ENCODE results near the gene BAK1. TPM values are rescaled to one million over a fixed set of nuclear protein-coding genes. Genes with fewer than 3 reads are reported as not detected.

Gene BAK1
- total RNA-seq, 1 donor from 2014 or later = 27.3 TPM

DNA sequence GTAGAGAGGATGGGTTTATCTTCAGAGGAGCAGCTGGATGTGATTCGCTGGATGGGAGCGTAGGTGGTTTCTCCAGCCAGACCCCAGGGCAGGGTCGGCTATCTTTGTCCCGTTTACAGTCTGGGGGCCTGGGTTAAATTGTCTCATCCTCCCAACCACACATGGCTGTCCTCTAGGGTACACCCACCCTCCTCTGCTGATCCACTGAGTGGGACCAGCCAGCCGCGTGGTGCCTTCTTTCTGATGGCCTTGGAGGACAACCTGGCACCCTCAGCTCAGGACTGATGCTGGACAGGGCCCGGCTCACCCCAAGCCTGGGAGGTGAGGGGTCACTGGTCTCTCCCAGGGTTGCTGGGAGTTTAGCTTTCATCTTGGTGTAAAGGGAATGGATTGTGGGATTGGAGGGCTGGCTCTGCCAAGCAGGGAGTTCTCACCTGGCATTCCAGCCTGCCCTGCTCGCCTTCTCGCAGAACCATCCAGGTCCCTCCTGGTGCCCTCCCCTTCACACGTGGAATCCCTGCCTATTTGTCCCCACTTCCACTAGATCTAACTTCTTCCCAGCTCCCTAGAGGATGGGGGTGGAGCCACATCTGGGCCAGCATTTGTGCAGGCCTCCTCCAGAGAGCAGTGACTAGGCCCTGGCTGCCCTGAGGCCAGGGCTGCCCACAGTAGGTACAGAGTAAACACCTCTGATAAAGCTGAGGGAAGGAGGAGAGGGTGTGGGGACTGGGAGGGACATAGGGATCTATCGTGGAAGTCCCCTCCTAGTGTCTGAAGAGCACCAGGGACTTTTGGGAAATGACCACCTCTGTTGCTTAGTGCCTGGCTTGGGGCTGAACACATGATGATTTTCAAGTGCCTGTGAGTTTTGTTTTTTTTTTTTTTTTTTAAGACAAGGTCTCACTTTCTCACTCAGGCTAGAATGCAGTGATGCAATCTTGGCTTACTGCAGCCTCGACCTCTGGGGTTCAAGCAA is 42.7 kb upstream of the BAK1 start:
- Mint-ChIP-seq H3K4me3 (peak overlapping the region; percentile 86), H3K9me3 (no peaks in the 10 kb centered on the region), H3K27me3 (peaks cover 46% of the 10 kb centered on the region), H3K27ac (peak overlapping the region; percentile 87), H3K36me3 (no peaks in the 10 kb centered on the region), H3K4me1 (ENCODE audit: unreplicated experiment) (peaks cover 36% of the 10 kb centered on the region)
- TF ChIP-seq, protein P1, sequence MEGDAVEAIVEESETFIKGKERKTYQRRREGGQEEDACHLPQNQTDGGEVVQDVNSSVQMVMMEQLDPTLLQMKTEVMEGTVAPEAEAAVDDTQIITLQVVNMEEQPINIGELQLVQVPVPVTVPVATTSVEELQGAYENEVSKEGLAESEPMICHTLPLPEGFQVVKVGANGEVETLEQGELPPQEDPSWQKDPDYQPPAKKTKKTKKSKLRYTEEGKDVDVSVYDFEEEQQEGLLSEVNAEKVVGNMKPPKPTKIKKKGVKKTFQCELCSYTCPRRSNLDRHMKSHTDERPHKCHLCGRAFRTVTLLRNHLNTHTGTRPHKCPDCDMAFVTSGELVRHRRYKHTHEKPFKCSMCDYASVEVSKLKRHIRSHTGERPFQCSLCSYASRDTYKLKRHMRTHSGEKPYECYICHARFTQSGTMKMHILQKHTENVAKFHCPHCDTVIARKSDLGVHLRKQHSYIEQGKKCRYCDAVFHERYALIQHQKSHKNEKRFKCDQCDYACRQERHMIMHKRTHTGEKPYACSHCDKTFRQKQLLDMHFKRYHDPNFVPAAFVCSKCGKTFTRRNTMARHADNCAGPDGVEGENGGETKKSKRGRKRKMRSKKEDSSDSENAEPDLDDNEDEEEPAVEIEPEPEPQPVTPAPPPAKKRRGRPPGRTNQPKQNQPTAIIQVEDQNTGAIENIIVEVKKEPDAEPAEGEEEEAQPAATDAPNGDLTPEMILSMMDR (conservative IDR thresholded peaks at IDR 0.05) = no peak
- no peak for DNase-seq (ENCODE audit: extremely low spot score, unreplicated experiment)

DNA sequence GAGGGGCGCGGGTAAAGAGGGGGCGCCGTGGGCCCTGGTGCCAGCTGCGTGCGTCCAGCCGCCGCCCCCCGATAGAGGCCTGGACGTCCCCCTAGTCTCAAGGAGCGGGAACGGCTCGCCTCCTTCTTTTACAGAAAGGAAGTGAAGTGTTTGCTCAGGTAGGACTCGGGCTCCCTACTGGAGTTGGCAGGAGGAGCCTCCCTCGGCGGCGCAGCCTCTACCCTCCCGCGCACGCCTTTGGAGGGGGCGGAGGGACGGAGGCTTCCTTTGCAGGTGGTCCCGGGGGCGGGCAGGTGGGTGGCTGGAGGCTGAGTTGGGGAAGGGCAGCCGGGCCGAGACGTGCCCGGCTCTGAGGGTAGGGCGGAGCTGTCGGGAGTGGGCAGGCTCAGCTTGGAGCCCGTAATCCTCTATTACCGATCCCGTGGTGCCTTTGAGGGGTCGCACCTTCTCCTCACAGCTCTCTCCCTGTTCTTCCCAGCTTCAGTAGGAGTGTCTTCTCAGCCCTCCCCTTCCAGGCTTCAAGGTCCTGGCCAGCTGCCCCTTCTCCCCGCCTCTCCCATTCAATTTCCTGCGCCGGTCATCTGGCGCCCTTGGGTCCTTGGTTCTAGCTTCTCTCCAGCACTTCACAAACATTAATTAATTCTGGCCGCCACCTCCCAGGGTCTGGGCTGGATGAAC is 41.8 kb upstream of the BAK1 start:
- Mint-ChIP-seq H3K4me1 (ENCODE audit: unreplicated experiment) (peaks cover 30% of the 10 kb centered on the region), H3K27ac (peak overlapping the region; percentile 87)
- TF ChIP-seq, protein P1 (conservative IDR thresholded peaks at IDR 0.05) = no peak

DNA sequence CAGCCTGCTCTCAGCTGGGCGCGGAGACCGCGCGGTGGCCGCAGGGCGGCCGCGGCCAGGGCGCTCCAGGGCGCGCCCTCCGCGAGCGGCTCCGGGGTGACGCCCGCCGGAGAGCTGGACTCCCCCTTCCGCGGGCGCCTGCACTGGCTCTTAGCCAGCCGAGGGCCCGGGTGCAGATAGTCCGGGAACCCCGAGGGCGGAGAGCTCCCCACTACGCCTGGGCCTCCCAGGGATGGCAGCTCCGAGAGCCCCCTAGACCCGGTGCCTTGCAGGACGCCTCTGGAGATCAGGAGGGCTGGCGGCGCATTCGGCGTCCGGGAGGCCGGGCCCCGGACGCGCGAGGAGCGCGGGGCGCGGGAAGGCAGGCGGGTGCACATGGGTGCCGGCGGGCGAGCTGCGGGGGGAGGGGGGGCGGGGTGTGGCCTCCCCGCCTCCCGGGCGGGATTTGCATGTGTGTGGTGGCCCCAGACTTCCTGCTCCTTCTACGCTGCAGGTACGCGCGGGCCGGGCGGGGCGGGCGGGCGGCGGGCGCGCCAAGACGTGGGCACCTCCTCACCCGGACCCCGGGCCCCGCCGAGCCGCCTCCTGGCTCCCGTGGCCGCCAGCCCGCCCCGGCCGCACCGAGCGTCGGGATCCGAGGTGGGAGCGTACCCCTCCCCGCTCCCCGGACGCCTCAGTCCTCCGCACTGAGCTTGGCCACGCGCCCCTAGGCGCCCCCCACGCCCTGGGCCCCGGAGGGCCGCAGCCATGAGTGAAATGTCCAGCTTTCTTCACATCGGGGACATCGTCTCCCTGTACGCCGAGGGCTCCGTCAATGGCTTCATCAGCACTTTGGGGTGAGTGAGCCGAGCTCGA is 41.0 kb upstream of the BAK1 start, which contains the start of gene ITPR3:
ITPR3 (plus strand) TSS at position 467 of the 855 bp plus-strand sequence; CDS start at position 748, 281 bp downstream.
- Mint-ChIP-seq H3K9me3 (no peaks in the 10 kb centered on the region), H3K4me1 (ENCODE audit: unreplicated experiment) (peaks cover 30% of the 10 kb centered on the region), H3K27me3 (peaks cover 46% of the 10 kb centered on the region), H3K27ac (peak within 1 kb of the TSS; percentile 89), H3K36me3 (no peaks in the 10 kb centered on the region), H3K4me3 (peak within 1 kb of the TSS; percentile 93)
- no peak for DNase-seq (ENCODE audit: extremely low spot score, unreplicated experiment)
- TF ChIP-seq, protein P1 (conservative IDR thresholded peaks at IDR 0.05) = no peak

More for the DNA sequence above, 41.8 kb upstream of the BAK1 start:
- peak overlapping the region; percentile 86 for H3K4me3 Mint-ChIP-seq
- H3K27me3 Mint-ChIP-seq = peaks cover 46% of the 10 kb centered on the region
- DNase-seq (ENCODE audit: extremely low spot score, unreplicated experiment) = no peak
- H3K36me3 Mint-ChIP-seq = no peaks in the 10 kb centered on the region
- no peaks in the 10 kb centered on the region for H3K9me3 Mint-ChIP-seq

DNA sequence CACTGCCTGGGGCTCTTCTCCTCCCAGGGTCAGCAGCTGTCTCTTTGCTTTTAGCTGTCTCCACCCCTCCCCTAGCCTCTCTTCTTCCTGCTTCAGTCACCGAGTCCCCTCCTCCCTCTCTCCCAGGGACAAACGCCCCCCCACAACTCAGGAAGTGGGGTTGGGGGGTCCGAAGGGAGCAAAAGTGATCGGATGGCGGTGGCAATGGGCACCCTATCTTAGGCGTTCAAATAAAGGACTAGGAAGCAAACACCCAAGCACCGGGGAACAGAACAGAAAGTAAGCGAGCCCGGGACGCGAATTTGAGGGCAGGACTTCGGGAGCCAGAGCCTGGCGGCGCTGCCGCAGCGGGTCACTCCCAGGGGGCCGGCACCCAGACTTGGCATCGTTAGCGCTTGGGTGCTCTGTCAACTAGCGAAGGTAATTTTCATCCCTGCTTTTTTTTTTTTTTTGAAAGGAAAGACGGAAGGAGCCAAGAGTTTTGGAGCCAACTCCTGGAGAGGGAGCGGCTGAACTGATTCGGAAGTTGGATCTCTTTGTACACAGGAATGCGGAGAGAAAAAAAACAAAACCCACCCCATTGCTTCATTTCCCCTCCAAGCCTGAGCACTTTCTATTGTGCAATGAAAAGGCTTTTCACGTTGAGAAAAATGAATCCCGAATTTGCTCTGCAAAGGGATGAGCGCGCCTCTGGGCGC is 40.2 kb upstream of the BAK1 start:
- peak overlapping the region; percentile 89 for H3K27ac Mint-ChIP-seq
- no peak for DNase-seq (ENCODE audit: extremely low spot score, unreplicated experiment)
- H3K27me3 Mint-ChIP-seq = peaks cover 46% of the 10 kb centered on the region
- TF ChIP-seq, protein P1 (conservative IDR thresholded peaks at IDR 0.05) = no peak
- no peaks in the 10 kb centered on the region for H3K9me3 Mint-ChIP-seq
- peak overlapping the region; percentile 93 for H3K4me3 Mint-ChIP-seq
- peaks cover 30% of the 10 kb centered on the region for H3K4me1 Mint-ChIP-seq (ENCODE audit: unreplicated experiment)
- H3K36me3 Mint-ChIP-seq = no peaks in the 10 kb centered on the region
